ENCODE results near the gene GPR15.
"Not testable (repeated sequence)": the region's sequence is repeated elsewhere in the genome, so short reads cannot be mapped to it uniquely, and the experiment has no call there.

GPR15 gene

DNA sequence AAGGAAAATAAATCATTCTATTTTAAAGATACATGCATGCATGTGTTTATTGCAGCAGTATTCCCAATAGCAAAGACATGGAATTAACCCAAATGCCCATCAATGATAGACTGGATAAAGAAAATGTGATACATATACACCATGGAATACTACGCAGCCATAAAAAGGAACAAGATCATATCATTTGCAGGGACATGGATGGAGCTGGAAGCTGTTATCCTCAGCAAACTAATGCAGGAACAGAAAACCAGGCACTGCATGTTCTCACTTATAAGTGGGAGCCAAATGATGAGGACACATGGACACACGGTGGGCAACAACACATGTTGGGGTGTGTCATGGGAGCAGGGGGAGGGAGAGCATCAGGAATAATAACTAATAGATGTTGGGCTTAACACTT, 28.0 kb downstream of the GPR15 start:
- DNase-seq, result not testable (repeated sequence)

DNA sequence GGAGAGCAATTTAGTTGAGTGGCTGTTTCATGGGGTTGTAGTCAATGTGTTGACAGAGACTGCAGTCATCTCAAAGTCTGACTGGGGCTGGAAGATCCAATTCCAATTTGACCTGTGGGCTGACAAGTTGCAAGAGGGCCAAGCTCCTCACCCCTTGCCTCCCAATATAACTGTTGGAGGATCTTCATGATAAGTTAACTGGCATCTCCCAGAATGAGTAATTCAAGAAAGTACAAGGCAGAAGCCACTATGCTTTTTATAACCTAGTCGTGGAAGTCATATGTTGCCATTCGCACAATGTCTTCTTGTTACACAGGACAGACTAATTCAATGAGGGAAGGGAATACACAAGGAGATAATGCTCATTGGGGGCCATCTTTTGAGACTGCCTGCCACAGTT, 29.1 kb downstream of the GPR15 start:
- DNase-seq, result no peak

DNA sequence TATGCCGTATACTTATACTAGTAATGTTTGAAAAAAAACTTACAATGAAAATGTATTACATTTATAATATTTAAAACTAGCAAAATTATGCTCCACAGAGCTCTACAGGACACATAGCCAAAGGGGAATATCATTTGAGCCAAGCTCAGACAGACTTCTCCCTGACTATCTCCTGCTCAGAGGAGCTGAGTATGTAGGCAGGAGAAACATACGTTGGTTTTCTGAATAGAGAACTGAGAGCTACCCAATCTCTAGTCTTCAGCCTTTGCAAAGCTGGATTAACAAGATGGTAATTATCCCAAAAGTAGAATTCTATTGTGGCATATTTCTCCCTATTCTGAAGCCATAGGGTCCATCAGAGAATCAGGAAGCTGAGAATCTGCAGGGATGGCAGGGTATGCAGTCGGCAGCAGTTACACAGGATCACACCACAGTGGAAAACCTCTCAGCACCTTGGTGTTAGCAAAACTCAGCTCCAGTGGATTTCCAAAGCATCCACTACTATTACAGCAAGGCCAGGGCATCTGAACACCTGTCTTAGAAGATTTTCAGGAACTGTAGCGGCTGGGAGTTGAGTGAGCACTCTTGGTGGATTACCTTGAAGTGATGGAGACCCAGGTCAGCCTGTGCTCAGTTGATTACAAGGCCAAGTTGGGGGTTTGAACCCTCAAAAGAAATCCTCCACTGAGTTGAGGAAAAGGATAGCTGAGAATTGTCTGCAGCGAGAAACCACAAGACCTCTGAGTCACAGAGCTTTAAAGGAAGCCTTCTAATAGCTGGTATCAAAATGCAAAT, 30.1 kb downstream of the GPR15 start:
- DNase-seq, result peak; percentile 71

DNA sequence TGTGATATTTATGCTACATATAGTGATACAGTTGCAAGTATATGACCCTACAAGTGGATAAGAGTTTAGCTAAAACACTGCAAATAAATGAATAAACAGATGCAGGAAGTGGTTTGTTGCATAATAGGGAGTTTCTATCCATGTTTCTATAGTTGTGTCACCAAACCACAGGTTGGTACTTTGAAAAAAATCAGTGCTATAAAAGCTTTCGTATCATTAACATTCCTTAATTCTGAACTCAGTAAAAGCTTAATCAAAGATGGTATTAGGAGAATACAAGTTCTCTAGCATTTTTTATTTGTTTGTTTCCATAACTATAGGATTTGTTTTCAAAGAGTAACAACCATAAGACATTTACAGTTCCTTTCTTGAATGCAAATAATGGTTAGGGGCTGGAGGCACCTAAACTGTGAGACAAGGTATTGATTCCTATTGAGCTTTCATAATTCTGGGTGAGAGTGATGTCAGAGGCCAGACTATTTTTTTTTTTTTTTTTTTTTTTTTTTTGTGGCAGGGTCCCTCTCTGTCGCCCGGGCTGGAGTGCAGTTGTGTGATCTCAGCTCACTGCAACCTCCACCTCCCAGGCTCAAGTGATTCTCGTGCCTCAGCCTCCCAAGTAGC, 32.0 kb downstream of the GPR15 start:
- DNase-seq, result no peak

DNA sequence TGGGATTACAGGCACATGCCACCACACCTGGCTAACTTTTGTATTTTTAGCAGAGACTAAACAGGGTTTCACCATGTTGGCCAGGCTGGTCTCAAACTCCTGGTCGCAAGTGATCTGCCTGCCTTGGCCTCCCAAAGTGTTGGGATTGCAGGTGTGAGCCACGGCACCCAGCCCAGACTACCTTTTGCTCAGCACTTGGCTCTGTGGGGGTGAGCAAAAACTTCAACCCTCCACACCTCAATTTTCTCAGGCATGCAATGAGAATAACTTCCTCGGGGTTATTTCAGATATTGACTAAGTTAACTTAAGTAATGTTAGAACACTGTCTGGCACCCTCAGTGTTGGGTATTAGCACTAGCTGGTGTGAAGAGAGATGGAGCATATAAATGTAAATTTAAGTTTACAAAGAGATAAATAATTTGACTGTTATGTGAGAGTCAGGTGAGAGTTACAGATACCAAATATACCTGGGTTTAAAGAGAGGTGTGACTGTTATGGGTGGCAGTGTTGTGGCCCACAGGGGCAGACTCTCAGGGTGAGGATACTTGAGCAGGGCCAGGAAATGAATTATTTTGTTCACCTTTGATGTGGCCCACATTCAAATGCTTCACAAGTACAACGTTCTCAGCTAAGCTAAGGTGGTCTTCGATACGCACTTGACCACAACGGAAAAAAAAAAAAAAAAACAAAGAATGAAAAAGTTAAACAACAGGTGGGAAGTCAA, 32.7 kb downstream of the GPR15 start:
- no peak for DNase-seq

DNA sequence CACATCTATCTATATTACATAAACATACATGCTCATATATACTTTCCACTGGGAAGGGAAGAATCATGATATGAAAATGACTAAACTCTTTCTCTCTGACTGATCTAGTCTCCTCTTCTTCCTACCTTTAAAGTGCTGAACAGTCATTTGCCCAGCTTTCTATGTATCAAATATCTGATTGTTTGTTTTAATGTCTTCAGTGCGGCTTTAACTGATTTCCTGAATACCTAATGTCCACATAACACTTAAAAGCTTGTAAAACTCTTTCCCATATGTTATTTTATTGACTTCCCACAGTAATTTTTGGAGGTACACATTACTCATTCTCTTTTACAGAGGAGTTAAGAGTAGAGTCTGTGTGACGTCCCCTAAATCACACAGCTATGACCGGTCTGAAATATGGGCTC, 33.5 kb downstream of the GPR15 start:
- DNase-seq, result no peak

DNA sequence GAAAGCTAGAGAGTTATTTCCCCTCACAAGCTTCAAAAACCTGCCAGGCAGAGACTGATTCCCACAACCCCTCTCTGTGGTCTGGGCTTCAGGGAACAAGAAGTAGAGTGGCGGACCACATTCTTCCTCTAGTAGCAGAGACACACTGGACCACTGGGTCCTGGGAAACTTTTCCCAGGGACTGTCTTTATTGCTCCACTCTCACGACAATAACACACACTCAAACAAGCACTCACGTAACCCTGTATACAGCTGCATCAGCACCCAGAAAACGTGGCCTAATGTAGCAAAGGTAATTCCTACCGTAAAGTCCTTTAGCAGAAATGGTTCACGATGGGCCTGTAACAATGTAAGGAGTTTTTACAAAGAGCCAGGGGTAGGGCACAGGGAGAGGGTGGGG, 34.1 kb downstream of the GPR15 start:
- DNase-seq, result no peak

DNA sequence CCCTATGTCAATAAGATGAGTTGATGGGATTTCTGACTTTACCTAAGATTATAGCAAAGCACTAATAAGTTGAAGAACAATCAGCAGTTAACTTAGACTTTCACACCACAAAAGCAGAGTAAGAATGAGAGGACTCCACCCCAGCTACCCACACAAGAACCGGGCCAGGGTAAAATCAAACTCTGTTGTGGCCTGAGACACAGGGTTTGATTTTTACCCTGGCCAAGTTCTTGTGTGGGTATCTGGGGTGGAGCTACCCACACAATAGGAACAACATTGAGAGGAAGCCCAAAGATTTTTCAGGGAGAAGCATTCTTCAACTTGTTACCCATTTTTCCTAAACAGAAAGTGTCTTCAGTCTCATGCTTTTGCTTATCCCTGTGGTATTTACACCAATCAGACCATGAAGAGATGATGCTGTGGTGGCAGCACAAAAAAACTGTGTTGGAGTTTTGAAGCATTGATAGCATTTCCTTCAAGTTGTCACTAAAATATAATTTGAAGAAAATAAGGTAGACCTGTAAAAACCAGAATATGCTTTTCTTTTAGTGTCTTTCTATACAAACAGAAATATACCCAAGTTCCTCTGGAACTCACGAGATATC, 36.0 kb downstream of the GPR15 start:
- no peak for DNase-seq

DNA sequence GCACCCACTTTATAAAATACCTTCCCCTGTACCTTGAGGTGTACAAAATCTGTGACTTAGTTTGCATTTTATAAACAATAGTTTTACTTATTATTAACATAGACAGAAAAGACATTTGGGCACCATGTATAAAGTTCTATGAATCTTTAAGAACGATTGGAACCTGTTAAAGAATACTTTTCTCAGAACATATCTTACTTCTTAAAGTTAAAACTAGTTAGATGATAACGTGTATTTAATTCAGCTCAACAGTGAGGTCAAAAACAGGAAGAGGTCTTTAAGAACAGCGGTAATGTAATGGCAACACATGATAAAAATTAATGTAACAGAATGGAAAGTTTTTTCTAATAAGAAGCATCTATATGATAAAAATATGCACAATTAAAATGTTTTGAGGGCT, 36.6 kb downstream of the GPR15 start:
- no peak for DNase-seq

DNA sequence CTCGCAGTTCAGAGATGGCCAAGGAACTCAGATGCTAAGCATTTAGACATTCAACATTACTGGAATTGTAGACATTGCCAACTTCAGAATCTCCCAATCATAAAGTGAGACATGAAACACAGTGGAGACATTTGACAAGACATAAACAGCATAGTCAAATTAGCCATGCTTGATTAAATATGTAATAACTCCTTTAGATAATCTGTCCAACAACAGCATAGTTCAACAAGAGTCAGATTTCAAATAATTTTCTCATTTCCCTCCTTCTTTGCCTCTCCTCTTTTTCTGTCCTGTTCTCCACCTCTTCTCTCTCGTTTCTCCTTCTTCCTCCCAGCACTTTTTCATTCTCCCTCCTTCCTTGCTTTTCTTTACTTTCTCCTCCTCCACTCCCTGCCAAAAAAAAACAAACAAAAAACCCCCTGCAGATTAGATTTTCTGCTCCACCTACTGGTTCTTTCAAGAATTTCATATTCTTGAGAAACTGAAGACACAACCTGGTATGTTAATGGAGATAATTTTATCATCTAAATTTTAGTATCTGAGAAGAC, 41.5 kb downstream of the GPR15 start:
- DNase-seq, result no peak

DNA sequence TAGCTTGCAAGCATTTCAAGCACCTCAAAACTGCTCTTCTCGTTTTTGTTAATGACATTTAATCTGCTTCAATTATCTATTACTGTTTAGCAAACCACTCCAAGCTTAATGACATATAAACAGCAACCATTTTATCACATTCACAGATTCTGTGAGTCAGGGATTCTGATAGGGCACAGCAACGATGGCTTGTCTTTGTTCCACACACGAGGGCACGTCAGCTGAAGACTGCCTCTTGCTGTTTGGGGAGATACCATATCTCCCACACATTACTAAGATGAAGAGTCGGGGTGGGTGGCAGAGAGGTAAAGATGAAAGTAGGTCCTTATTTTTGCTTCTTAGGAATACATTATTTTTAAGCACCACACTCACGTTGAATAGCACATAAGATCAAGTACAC, 42.4 kb downstream of the GPR15 start:
- no peak for DNase-seq

DNA sequence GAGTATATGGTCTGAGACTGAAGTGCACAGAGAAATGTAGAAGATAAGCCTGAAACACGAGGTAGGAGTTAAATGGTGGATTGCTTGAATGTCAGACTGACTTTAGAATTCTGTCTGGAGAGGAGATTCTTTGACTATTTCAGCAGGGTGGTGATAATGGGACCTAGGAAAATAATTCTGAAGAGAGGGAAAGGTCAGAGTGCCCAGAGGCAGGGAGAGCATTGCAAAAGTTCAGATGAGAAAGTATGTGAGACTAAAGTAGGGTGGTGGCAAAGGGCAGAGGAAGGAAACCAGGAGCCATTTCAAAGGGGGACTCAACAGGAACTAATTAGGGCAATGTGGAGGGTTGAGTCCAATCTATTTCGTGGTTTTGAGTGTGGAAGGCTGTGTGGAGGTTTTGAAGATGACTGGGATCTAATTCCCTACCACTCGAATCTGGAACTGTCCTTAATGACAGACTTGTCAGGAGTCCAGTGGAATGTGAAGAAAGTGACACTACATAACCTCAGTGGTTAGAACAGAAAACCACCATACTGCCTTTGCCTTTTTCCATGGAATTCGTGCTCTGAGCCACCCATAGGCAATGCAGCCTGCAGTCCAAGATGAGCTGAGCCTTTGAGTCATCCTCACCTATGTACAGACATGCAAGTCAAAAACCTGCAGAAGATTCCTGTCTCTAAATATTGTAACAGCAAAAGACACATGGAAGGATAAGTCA, 45.6 kb downstream of the GPR15 start:
- DNase-seq, result no peak

DNA sequence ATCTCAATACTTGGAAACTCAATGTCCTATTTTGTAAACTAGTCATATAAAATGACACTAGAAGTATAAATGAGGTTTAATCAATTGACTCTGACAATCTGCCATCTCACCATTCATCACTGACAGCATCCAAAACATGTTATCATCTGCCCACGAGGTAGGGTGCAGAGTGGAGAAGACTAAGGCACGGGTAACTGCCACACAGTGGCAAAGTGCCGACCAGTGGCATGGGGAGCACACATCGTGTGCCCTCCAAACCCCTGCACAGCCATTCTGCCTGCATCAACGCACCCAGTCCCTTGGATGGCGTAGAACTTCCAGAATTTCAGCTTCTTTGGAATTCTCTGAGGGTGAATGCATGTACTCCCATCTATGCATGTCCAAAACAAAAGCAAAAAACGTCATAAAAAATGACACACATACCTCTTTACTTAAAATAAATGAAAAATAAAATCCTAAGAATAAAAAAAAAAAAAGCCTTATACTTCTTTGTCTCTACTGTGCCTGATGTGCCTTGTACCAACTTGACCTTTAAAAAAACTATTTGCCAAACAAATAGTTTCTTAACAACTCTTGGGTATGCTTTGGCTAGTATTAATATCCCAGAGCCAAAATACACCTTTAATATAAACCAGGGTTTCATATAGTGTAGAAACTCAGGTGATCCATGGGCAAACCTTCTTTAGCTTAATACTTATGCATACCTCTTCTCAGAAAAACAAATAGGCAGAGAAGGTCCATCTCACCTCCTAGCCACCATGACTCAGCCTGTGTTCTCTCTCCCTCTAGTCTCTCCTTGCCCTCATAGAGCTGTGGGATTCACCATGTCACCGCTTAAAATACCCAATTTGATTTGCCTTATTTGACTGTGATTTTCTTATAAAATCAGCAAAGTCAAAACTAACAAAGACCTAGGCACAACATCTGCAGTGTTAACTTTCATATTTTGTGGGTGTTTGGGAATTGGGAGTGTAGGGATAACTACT, 48.9 kb downstream of the GPR15 start:
- DNase-seq, result no peak

DNA sequence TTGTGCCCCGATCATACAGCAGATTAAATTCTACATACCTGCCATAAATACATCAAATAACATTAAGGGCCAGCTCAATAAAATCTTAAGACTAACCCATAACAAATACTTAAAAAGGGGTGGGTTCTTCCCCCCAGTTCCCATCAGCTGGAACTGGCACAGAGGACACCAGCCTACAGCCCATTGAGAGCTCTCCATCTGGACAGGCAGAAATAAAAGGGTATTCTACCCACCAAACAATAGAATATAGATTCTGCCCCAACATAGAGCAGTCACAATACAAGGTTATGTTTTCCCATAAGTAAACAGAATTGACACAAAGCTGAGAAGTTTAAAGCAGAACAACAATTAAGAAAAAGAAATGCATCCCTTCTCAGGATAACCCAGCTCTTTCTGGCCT, 49.7 kb downstream of the GPR15 start:
- DNase-seq, result no peak

DNA sequence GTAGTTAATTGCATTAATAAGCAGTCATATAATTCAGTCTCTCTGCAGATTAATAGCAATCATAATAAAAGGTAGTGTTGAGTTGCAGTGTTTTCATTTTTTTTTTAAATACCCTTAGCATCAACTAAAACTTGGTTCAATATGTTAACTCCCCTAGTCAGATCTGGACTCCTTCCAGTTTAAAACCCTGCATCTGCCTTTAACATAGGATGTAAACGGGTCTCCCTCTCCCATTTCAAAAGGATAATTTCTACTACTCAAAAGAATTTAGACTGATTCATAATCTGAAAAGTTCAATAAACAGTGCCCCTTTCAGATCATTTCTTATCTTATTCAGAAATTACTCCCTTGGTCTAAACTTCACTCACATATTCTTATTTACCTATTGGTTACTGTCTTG, 50.3 kb downstream of the GPR15 start:
- DNase-seq, result no peak

DNA sequence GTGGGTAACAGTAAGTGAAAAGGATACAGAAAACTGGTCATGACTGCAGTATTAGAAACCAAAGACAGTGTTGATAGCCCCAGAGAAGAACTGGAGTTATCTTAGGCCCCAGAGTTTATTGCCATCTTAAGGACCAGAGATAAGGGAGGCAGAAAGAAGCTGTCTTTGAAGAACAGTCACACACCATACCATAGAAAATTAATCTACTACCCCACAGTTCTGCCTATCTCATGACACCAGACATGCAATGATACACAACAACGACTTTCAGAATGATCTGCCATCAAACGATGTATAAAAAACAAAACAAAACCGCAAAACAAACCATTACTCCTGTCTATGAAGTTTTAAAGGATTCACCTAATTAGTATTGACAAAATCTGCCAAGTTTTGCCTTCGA, 52.0 kb downstream of the GPR15 start:
- no peak for DNase-seq

Data from activated CD8-positive, alpha-beta memory T cell treated with anti-CD3 and anti-CD28 coated beads for 24 hours (primary cell).